ENCODE data around the gene MTRR.

Gene MTRR

DNA sequence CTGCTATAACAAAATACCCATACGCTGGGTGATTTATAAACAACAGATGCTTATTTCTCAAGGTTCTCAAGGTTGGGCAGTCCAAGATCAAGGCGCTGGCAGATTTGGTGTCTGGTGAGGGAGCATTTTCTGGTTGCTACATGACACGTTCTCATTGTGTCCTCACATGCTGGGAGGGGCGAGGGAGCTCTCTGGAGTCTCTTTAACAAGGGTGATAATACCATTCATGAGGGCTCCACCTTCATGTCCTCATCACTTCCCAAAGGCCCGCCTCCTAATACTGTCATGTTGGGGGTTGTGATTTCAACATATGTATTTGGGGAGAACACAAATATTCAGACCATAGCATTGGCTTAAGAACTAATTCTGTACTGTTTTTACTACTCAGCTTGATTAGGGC, 22.6 kb upstream of the MTRR start:
- no peak overlapping the region for H3K4me2 ChIP-seq (ENCODE audit: low read length)
- no peaks in the 10 kb centered on the region for H3K9me3 ChIP-seq (replicated peaks; ENCODE audit: low read length)
- no peak overlapping the region for H3K9ac ChIP-seq (ENCODE audit: low read depth, low read length)
- H3K4me3 ChIP-seq (ENCODE audit: low read length): no peak overlapping the region
- H3K4me1 ChIP-seq (ENCODE audit: control insufficient read depth, insufficient read depth, low read length): peaks cover 4% of the 10 kb centered on the region
- H3K36me3 ChIP-seq (ENCODE audit: insufficient read depth, low read length): no peaks in the 10 kb centered on the region
- H3K27me3 ChIP-seq (ENCODE audit: control insufficient read depth, insufficient read depth, low read length): peaks cover 51% of the 10 kb centered on the region

DNA sequence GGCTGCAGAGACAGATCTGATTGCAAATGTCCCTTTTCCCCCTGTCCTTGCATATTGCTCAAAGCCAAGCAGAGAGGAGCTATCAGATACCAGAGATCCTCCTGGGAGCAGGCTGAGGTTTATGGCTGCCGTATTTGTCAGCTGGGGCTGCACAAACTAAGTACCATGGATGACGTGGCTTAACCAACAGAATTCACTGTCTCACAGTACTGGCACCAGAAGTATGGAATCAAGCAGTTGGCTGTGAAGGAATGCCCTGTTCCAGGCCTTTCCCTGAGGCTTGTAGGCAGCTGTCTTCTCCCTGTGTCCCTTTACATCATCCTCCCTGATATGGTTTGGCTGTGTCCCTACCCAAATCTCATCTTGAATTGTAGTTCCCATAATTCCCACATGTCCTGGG, 20.7 kb upstream of the MTRR start:
- H3K9ac ChIP-seq (ENCODE audit: low read depth, low read length): no peak overlapping the region
- no peaks in the 10 kb centered on the region for H3K9me3 ChIP-seq (replicated peaks; ENCODE audit: low read length)
- no peak overlapping the region for H3K4me2 ChIP-seq (ENCODE audit: low read length)
- peaks cover 49% of the 10 kb centered on the region for H3K27me3 ChIP-seq (ENCODE audit: control insufficient read depth, insufficient read depth, low read length)
- H3K36me3 ChIP-seq (ENCODE audit: insufficient read depth, low read length): no peaks in the 10 kb centered on the region
- H3K4me3 ChIP-seq (ENCODE audit: low read length): no peak overlapping the region
- peaks cover 4% of the 10 kb centered on the region for H3K4me1 ChIP-seq (ENCODE audit: control insufficient read depth, insufficient read depth, low read length)

DNA sequence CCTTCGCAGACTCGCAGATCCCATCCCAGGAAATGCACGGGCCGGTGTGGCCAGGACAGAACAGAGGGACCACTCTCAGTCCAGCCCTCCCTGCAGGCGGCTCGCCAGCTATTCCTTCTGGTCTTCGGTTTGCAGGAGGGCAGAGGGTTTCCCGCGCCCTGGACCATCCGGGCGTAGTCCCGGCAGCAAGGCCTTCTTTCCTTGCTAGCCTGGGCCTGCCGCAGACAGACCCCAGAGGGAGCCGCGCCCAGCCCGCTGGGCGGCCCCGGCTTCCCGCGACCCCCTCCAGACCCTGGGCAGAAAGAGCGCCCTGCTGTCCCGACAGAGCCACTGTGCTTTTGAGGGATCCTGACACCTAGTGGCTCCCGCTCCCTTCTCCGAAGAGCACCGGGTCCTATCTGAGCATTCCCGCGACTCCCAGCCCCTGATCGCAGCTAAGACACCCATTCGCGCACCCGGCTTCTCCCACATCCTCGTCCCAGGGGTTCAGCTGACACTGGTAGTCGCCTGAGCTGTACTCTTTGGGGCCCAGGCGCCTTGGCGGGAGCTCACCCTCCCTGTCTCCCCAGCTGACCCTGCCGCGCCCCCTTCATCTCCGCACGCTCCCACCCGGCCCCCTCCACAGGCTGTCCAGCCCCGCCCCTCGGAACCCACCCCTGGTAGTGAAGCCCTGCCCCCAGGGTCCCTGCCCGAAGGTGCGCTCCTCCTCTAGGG, 19.1 kb upstream of the MTRR start:
- no peaks in the 10 kb centered on the region for H3K9me3 ChIP-seq (replicated peaks; ENCODE audit: low read length)
- H3K36me3 ChIP-seq (ENCODE audit: insufficient read depth, low read length): no peaks in the 10 kb centered on the region
- peaks cover 36% of the 10 kb centered on the region for H3K27me3 ChIP-seq (ENCODE audit: control insufficient read depth, insufficient read depth, low read length)
- H3K4me3 ChIP-seq (ENCODE audit: low read length): peak overlapping the region; percentile 54
- H3K9ac ChIP-seq (ENCODE audit: low read depth, low read length): no peak overlapping the region
- H3K4me2 ChIP-seq (ENCODE audit: low read length): peak overlapping the region; percentile 74
- H3K4me1 ChIP-seq (ENCODE audit: control insufficient read depth, insufficient read depth, low read length): peaks cover 4% of the 10 kb centered on the region

DNA sequence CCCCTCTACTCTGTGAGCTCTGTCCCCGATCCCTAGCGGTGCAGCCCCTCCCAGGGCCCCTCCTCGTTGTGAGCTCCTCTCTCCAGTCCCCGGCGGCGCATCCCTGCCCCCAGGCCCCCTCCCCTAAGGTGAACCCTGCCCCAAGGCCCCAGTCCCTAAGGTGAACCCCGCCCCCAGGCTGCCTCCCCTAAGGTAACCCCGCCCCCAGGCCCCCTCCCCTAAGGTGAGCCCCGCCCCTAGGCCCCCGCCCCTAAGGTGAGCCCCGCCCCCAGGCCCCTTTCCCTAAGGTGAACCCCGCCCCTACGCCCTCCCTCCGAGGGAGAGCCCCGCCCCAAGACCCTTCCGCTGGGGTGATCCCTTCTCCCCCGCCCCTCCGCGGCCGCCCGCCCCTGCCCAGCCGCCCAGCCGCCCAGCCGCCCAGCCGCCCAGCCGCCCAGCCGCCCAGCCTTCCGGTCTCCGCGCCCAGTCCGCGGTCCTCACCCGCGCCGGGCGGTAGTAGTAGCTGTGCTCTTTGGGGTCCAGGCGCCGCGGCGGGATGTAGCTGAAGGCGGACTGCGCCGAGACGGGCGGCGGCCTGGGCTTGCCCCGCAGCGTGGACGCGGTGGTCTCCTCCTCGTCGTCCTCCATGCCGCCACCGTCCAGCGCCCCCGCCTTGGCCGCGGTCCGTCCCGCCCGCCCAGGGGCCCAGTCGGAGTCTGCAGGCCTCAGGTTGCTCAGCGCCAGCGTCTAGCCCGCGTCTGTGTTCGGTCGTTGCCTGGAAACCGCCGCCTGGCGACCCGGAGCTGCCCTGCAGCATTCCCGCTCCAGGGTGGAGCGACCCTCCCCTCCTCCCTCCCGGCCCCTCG, 18.3 kb upstream of the MTRR start, which contains the start of gene CFAP90:
TSS of gene CFAP90 (minus strand) at position 739 of the 845 bp plus-strand sequence. CDS start at position 627, 112 bp downstream.
- H3K4me1 ChIP-seq (ENCODE audit: control insufficient read depth, insufficient read depth, low read length): peaks cover 4% of the 10 kb centered on the region
- no peak within 1 kb of the TSS for H3K9ac ChIP-seq (ENCODE audit: low read depth, low read length)
- H3K36me3 ChIP-seq (ENCODE audit: insufficient read depth, low read length): no peaks in the 10 kb centered on the region
- H3K9me3 ChIP-seq (replicated peaks; ENCODE audit: low read length): no peaks in the 10 kb centered on the region
- H3K4me2 ChIP-seq (ENCODE audit: low read length): peak within 1 kb of the TSS; percentile 88
- peak within 1 kb of the TSS; percentile 68 for H3K4me3 ChIP-seq (ENCODE audit: low read length)
- peaks cover 30% of the 10 kb centered on the region for H3K27me3 ChIP-seq (ENCODE audit: control insufficient read depth, insufficient read depth, low read length)

DNA sequence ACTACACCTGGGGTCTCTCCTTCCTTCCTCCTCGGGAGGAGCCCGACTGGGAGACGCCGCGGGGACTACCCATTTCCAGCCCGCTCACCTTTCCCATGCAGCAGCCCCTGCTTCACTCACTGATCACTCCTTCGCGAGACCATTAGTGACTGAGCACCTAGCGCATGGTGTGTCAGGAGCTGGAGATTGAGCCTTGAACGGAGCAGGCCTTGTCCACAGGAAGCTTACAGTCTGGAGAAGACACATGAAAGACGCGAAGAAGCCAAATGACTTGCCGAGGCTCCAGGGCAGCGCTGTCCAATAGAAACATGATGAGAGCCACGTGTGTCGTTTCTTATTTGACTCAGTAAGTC, 17.7 kb upstream of the MTRR start:
- Histone ChIP-seq H3K4me2 (ENCODE audit: low read length) (peak overlapping the region; percentile 88), H3K9ac (ENCODE audit: low read depth, low read length) (no peak overlapping the region), H3K36me3 (ENCODE audit: insufficient read depth, low read length) (no peaks in the 10 kb centered on the region), H3K27me3 (ENCODE audit: control insufficient read depth, insufficient read depth, low read length) (peaks cover 26% of the 10 kb centered on the region), H3K4me3 (ENCODE audit: low read length) (peak overlapping the region; percentile 68), H3K9me3 (replicated peaks; ENCODE audit: low read length) (no peaks in the 10 kb centered on the region), H3K4me1 (ENCODE audit: control insufficient read depth, insufficient read depth, low read length) (peaks cover 4% of the 10 kb centered on the region)

DNA sequence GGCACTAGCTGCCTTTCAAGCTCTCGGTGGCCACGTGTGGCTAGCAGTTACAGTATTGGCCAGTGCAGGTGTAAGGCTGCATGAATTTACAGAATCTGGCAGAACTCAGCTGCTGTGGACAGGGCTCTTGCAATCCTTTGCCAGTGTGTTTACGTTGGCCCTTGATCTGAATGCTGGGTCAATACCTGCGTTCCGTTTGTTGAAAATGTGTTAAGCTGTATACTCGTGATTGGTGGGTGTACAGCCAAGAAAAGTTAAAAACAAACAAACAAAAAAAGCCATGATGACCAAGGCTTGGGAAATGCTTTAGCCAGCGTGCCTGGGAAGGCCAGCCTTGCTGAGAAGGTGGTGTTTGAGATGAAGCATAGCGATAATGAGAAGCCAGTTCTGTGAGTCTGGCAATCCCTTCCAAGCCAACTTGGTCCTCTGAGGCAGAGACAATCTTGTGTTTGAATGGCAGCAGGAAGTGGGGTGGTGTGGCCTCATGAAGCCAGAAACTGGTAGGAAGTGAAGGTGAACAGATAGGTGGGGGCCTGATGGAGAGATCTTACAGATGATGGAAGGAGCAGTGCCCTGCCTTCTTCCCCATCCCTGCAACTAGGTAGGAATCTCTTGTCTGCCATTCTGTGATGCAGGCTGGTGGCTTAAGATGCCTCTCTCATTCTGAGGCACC, 17.2 kb upstream of the MTRR start:
- no peaks in the 10 kb centered on the region for H3K9me3 ChIP-seq (replicated peaks; ENCODE audit: low read length)
- no peak overlapping the region for H3K4me2 ChIP-seq (ENCODE audit: low read length)
- no peaks in the 10 kb centered on the region for H3K36me3 ChIP-seq (ENCODE audit: insufficient read depth, low read length)
- peaks cover 20% of the 10 kb centered on the region for H3K27me3 ChIP-seq (ENCODE audit: control insufficient read depth, insufficient read depth, low read length)
- H3K4me3 ChIP-seq (ENCODE audit: low read length): no peak overlapping the region
- H3K9ac ChIP-seq (ENCODE audit: low read depth, low read length): no peak overlapping the region
- H3K4me1 ChIP-seq (ENCODE audit: control insufficient read depth, insufficient read depth, low read length): peaks cover 4% of the 10 kb centered on the region

DNA sequence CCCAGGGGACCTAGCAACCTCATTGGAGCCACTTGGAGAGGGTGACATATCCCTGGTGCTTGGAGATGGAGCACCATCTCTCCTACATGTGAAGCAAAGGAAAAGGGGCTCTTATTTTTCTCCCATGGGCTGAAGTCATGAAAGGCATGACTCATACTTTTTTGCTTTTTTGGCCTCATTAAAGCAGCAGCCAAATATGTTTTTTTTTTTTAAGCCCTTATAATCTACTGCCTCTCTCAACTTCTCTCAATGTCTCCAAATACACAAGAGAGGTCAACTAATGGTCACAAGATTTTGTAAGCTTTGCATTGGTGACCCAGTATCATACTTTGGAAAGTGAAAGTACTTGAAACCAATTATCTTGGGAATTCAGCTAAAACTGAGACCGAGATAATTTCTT, 16.4 kb upstream of the MTRR start:
- Histone ChIP-seq H3K4me1 (ENCODE audit: control insufficient read depth, insufficient read depth, low read length) (peaks cover 4% of the 10 kb centered on the region), H3K36me3 (ENCODE audit: insufficient read depth, low read length) (no peaks in the 10 kb centered on the region), H3K9ac (ENCODE audit: low read depth, low read length) (no peak overlapping the region), H3K4me3 (ENCODE audit: low read length) (no peak overlapping the region), H3K27me3 (ENCODE audit: control insufficient read depth, insufficient read depth, low read length) (peaks cover 20% of the 10 kb centered on the region), H3K4me2 (ENCODE audit: low read length) (no peak overlapping the region), H3K9me3 (replicated peaks; ENCODE audit: low read length) (no peaks in the 10 kb centered on the region)

DNA sequence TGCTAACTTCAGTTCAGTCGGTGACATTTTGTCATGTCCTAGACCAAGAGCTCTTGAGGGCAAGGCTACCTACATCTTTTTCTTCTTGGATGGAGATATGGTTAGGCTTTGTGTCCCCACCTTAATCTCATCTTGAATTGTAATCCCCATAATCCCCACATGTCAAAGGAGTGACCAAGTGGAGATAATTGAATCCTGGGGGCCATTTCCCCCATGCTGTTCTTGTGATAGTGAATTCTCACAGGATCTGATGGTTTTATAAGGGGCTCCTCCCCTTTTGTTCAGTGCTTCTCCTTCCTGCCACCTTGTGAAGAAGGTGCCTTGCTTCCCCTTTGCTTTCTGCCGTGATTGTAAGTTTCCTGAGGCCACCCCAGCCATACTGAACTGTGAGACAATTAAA, 16.0 kb upstream of the MTRR start:
- H3K9ac ChIP-seq (ENCODE audit: low read depth, low read length): no peak overlapping the region
- H3K9me3 ChIP-seq (replicated peaks; ENCODE audit: low read length): no peaks in the 10 kb centered on the region
- H3K4me2 ChIP-seq (ENCODE audit: low read length): no peak overlapping the region
- H3K4me1 ChIP-seq (ENCODE audit: control insufficient read depth, insufficient read depth, low read length): peaks cover 4% of the 10 kb centered on the region
- peaks cover 20% of the 10 kb centered on the region for H3K27me3 ChIP-seq (ENCODE audit: control insufficient read depth, insufficient read depth, low read length)
- H3K4me3 ChIP-seq (ENCODE audit: low read length): no peak overlapping the region
- no peaks in the 10 kb centered on the region for H3K36me3 ChIP-seq (ENCODE audit: insufficient read depth, low read length)

DNA sequence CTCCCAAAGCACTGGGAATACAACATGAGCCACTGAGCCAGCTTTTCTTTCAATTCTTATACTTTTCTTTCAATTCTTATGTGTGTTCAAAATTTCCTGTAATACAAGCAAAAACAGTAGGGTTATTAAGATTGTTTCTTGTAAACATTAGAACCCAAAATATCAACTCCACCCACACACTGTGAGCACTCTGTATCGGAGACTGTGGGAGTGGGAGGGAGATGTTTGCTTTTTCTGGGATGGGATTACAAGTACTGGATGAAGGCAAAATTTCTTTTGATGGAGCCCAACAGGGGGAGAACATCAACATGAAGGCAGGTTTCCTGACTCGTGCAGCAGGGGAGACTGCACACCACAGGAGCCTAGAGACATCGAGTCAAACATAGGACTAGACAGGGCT, 13.3 kb upstream of the MTRR start:
- no peak overlapping the region for H3K4me3 ChIP-seq (ENCODE audit: low read length)
- H3K27me3 ChIP-seq (ENCODE audit: control insufficient read depth, insufficient read depth, low read length): peaks cover 6% of the 10 kb centered on the region
- H3K4me1 ChIP-seq (ENCODE audit: control insufficient read depth, insufficient read depth, low read length): no peaks in the 10 kb centered on the region
- no peak overlapping the region for H3K4me2 ChIP-seq (ENCODE audit: low read length)
- H3K9ac ChIP-seq (ENCODE audit: low read depth, low read length): no peak overlapping the region
- H3K36me3 ChIP-seq (ENCODE audit: insufficient read depth, low read length): peaks cover 15% of the 10 kb centered on the region
- H3K9me3 ChIP-seq (replicated peaks; ENCODE audit: low read length): no peaks in the 10 kb centered on the region

DNA sequence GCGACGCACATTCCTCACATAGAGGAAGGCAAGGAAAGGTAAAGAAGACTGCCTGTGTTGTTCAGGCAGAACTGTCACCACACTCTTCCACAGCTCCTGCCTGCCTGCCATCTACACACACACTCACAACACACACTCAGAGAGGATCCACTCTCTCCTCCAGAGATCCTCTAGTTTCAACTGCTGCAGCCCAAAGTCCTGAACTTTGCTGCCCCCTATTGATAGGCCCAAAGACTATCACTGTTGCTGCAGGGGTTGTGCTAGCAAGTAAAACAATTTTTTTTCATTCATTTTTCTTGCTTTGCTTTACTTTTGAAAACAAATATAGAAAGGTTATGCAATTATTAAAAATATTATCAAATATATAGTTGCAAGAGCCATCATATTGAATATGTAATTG, 12.1 kb upstream of the MTRR start:
- Histone ChIP-seq H3K27me3 (ENCODE audit: control insufficient read depth, insufficient read depth, low read length) (no peaks in the 10 kb centered on the region), H3K4me1 (ENCODE audit: control insufficient read depth, insufficient read depth, low read length) (no peaks in the 10 kb centered on the region), H3K4me3 (ENCODE audit: low read length) (no peak overlapping the region), H3K9me3 (replicated peaks; ENCODE audit: low read length) (no peaks in the 10 kb centered on the region), H3K9ac (ENCODE audit: low read depth, low read length) (no peak overlapping the region), H3K36me3 (ENCODE audit: insufficient read depth, low read length) (peaks cover 24% of the 10 kb centered on the region), H3K4me2 (ENCODE audit: low read length) (no peak overlapping the region)

DNA sequence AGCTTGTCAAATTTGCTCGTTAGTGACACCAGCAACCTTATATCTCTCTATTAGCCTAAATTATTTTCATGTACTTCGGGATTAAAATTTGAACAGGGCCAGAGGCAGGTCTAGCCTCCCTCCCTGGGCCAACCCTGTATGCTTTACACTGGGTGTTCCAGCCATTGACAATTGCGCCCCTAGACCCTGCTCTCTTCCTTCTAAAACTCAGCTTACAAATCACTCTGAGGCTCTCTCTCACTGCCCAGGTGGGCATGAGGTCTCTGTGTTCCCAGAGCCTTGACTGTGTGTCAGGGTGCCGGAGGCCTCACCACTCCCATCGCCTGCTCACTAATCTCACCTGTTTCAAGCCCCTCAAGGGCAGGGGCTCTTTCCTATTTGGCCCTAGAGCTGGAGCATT, 11.6 kb upstream of the MTRR start:
- Histone ChIP-seq H3K9me3 (replicated peaks; ENCODE audit: low read length) (no peaks in the 10 kb centered on the region), H3K9ac (ENCODE audit: low read depth, low read length) (no peak overlapping the region), H3K36me3 (ENCODE audit: insufficient read depth, low read length) (peaks cover 29% of the 10 kb centered on the region), H3K4me1 (ENCODE audit: control insufficient read depth, insufficient read depth, low read length) (no peaks in the 10 kb centered on the region), H3K27me3 (ENCODE audit: control insufficient read depth, insufficient read depth, low read length) (no peaks in the 10 kb centered on the region), H3K4me3 (ENCODE audit: low read length) (no peak overlapping the region), H3K4me2 (ENCODE audit: low read length) (no peak overlapping the region)
